NCI-H82 (cell line): Measurements from ENCODE around the gene SLC26A11.
"Not testable (repeated sequence)": the region's sequence is repeated elsewhere in the genome, so short reads cannot be mapped to it uniquely, and the experiment has no call there.

ENCODE experiments used
- DNase-seq: peaks from one replicate; lab custom pipeline; 2025; lab: John Stamatoyannopoulos, UW

Gene SLC26A11

DNA sequence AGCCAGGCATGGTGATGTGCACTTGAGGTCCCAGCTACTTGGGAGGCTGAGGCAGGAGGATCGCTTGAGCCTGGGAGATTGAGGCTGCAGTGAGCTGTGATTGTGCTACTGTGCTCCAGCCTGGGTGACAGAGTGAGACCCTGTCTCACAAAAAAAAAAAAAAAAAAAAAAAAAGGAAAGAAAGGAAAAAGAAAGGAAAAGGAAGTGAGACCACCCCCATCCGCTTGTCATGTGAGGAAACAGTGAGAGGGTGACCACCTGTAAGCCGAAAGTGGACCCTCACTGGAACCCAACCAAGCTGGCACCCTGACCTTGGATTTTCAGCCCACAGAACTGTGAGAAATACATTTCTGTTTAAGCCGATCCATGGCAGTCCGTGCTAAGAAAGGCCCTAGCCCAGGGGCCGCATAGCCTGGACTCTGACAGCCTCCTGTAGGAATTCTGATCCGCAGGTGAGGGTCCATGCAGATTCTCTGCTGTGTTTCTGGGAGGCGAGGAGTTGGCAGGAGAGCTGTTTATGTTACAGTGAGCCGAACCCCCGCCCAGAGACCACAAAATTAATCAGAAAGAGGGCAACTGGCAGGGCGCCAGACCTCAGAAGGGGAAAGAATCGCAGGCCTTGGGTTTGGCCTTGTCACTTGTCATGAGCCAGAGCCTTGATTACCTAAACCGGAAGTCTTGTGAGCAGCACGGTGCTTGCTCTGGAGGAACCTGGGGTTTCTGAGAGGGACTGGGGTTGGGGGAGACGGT lies 1.0 kb upstream of the SLC26A11 start:
- DNase-seq: peak; percentile 75

DNA sequence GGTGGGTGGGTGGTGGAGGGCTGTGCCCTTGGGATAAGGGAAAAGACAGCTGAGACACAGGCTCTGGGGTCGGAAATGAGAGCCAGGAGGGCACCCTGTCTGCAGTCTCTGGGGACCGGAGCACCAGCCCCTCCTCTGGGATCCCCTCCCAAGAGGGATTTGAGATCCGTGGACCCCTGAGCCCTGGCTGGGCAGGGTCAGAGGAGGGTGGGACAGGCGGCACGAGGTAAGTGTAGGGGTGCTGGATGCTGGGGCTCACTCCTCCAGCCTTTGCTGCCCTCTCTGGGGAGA lies 519 bp upstream of the SLC26A11 start:
- DNase-seq: no peak

GRCh38 chr17:80220736-80221215 lies 549 bp downstream of the SLC26A11 start:
- DNase-seq: peak; percentile 45

GRCh38 chr17:80221351-80222105 lies 1.3 kb downstream of the SLC26A11 start:
- DNase-seq: no peak

DNA sequence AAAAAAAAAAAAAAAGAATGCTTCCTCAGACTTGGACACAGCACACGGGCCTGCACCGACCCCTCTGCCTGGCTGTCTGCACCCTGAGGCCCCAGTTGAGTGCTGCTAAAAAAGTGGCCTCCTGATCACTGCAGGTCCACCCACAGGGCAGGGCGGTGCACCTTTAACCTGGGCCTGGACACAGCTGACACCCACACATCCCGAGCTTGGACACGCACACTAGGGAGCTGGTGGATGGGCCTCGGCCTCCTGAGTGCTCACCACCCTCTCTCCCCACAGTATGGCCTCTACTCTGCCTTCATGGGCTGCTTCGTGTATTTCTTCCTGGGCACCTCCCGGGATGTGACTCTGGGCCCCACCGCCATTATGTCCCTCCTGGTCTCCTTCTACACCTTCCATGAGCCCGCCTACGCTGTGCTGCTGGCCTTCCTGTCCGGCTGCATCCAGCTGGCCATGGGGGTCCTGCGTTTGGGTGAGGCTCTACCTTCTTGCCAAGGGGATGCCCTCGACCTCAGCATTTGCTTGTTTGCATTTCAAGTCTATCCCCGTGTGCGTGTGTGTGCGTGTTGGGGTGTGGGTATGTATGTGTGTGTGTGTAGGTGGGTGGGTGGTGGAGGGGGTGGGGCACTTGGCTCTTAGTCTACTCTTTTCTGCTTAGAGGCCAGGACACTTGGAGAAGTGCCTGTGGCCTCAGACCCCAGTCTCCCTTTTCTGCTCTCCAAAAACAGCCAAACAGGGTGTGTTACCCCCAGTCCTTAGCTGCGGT lies 2.3 kb downstream of the SLC26A11 start:
- DNase-seq: no peak

GRCh38 chr17:80223142-80223815 lies 3.1 kb downstream of the SLC26A11 start:
- no peak for DNase-seq

DNA sequence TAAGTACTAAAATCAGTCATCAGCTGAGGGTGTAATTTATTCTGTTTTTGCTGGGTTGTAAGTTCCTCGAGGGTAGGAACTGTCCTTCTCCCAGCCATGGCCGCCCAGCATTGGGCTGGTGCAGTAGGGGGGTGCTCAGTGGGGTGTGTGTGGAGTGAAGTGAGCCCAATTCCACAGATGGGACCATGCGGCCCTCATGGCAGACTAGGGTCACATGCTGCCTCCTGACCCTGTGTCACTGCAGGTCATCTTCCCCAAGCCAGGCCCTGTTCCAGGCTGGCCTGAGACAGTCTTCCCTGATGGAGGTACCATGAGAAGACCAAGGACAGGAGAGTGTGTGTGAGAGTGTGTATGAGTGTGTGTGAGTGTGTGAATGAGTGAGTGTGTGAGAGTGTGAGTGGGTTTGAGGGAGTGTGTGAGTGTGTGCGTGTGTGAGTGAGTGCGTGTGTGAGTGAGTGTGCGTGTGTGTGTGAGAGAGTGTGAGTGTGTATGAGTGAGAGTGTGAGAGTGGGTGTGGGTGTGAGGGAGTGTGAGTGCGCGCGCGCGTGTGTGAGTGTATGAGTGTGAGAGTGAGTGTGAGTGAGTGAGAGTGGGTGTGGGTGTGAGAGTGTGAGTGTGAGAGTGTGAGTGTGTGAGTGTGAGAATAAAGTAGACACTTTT lies 3.7 kb downstream of the SLC26A11 start:
- no peak for DNase-seq

DNA sequence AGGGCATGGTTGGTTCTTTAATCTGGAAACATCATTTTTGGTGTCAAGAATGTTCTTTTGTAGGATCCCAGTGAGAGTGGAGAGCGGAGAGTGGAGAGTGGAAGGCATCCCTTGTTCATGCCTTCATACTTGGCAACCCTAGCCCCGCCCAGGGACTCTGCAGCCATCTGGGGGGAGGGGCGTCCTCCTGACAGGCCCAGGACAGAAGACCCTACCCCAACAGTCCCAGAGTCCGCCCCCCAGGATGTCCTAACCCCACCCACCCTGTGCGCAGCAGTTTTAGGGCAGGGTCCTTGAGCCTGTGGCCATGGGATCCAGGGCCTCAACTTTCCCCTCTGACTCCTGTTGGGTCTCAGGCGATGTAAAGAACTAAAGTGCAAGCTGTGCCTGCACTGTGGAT lies 4.5 kb downstream of the SLC26A11 start:
- DNase-seq: no peak

GRCh38 chr17:80225230-80225629 lies 5.0 kb downstream of the SLC26A11 start:
- no peak for DNase-seq

- no peak for DNase-seq
Measured at GRCh38 chr17:80227156-80227555, 6.9 kb downstream of the SLC26A11 start.

DNA sequence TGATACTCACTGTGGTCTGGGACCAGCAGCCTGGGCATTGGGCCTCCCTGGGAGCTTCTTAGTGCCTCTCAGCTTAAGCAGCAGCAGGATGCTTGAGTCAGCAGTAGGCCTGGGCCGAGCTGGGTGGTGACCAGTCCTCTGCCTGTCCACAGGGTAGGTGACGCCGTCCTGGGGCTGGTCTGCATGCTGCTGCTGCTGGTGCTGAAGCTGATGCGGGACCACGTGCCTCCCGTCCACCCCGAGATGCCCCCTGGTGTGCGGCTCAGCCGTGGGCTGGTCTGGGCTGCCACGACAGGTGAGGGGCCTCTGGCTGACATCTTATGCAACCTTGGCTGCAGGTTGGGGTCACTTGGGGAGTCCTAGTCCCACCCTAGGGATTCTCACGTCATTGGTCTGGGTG lies 7.4 kb downstream of the SLC26A11 start:
- no peak for DNase-seq

DNA sequence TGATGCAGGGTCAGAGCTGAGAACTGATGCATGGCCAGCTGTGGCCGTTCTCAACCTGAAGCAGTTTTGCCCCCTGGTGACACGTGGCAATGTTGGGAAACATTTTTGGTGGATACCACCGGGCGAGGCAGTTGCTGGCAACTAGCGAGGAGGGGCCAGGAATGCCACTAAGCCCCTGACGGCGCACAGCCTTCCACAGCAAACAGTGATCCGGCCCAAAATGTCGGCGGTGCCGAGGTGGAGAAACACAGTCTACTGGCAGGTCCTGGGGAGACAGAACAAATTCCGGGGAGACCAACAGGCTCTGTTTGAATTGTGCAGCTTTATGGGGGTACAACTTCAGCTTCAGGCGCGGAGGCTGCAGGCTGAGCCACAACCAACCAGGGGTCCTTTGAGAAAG lies 8.2 kb downstream of the SLC26A11 start:
- no peak for DNase-seq

DNA sequence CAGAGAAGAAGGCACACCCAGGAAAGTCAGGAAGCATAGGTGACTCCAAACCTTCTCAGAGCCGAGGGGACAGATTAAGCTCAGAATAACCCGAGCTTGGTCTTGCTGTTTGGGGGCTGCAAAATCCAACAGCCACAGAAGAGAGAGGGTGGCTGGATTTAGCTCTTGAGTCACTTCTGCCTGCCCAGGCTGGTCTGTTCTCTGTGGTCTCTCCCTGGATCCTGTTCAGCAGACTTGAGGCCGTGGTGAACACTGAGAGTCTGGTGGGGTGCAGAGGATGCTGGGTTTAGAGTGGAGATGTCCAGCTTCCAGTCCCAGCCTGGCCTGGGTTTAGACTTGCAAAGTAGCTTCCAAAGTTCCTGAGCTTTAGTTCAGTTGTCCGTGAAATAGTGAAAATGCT lies 8.8 kb downstream of the SLC26A11 start:
- DNase-seq: no peak

GRCh38 chr17:80232438-80232837 lies 12.2 kb downstream of the SLC26A11 start:
- DNase-seq: no peak

DNA sequence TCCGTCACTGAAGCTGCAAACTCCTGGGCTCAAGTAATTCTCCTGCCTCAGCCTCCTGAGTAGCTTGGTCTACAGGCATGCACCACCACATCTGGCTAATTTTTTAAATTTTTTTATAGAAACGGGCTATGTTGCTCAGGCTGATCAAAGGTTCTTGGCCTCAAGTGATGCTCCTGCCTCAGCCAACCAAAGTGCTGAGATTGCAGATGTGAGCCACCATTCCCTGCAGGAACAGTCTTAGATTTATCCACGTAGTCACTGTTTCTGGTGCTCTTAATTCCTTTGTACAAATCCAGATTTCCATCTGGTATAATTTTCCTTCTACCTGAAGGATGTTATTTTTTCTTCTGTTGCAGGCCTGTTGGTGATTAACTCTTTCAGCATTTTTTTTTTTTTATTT lies 13.0 kb downstream of the SLC26A11 start:
- DNase-seq: no peak

DNA sequence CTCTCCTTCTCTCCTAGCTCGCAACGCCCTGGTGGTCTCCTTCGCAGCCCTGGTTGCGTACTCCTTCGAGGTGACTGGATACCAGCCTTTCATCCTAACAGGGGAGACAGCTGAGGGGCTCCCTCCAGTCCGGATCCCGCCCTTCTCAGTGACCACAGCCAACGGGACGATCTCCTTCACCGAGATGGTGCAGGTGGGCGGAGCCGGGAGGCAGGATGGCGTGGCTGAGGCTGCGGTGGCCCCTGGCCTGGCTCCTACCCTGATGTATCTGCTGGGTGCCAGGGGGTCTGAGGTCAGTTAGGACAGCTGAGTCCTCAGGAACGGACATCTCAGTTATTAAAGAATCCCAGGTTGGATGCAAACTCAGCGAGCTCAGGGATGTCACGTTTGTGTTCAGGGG lies 16.7 kb downstream of the SLC26A11 start:
- DNase-seq: no peak

DNA sequence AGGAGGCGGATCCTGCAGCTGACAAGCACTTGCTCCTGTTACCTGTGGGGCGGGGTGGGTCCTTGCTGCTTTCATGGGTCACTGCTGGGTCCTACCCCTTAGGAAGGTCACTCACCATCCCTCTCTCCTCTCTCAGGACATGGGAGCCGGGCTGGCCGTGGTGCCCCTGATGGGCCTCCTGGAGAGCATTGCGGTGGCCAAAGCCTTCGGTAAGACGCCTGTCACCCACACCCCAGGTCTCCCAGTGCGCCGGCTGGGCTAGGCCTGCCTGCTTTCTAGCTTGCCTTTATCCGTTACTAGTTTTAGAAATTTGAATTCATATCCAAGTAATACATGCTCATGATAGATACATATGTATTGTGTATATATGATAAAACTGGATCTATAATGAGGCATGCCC lies 17.2 kb downstream of the SLC26A11 start:
- DNase-seq: no peak

GRCh38 chr17:80242505-80242904 lies 22.3 kb downstream of the SLC26A11 start:
- DNase-seq: no peak

- no peak for DNase-seq
Measured at GRCh38 chr17:80243526-80244433, 23.6 kb downstream of the SLC26A11 start.

DNA sequence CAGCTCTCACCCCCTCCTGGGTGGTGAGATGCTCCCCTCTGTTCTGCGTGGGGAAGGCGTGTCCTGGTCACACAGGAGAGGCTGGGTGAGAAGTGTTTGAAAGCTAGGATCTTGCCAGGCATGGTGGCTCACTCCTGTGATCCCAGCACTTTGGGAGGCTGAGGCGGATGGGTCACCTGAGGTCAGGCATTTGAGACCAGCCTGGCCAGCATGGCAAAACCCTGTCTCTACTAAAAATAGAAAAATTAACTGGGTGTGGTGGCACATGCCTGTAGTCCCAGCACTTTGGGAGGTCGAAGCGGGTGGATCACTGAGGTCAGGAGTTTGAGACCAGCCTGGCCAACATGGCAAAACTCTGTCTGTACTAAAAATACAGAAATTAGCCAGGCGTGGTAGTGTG lies 24.2 kb downstream of the SLC26A11 start:
- not testable (repeated sequence) for DNase-seq
